HEK293 (cell line): ENCODE results near the gene DYNLT4.

Source experiments
- CTCF ChIA-PET: fragments of 350-600 bp; formaldehyde crosslinking; extraction: SDS; loops from one replicate; lab custom pipeline; 2021; ENCODE audit warnings: antibody characterized with exemption; lab: Yijun Ruan, JAX
- POLR2A ChIA-PET: fragments of 300-600 bp; formaldehyde crosslinking; extraction: SDS; loops from one replicate; lab custom pipeline; 2020; ENCODE audit warnings: antibody characterized with exemption, inconsistent platforms; lab: Yijun Ruan, JAX
- H3K27ac ChIP-seq: fragments of 200-500 bp; sonication (Bioruptor generic); 2 replicates; pipeline ENCODE4 v1.5.1; 2014; ENCODE audit warnings: low read depth, low read length, control low read depth, inconsistent platforms; ENCODE audit errors: extremely low read depth
- H3K36me3 ChIP-seq, 2 experiments: fragments of 200-500 bp in 1 of 2; sonication (Bioruptor generic) in 1 of 2; 1 replicate in 1 of 2; 2 replicates in 1 of 2; pipeline ENCODE4 v1.5.1; 2014 to 2017; ENCODE audit warnings: inconsistent platforms in 2 of 2, low read length in 2 of 2; ENCODE audit not compliant: control insufficient read depth in 2 of 2, insufficient read depth in 1 of 2
- H3K4me1 ChIP-seq: fragments of 200-500 bp; sonication (Bioruptor generic); 2 replicates; pipeline ENCODE4 v1.5.1; 2014; ENCODE audit warnings: mild to moderate bottlenecking, low read length, inconsistent platforms; ENCODE audit not compliant: control insufficient read depth, insufficient read depth
- H3K4me3 ChIP-seq: 2 replicates; pipeline ENCODE4 v1.5.1; 2011; ENCODE audit warnings: low read depth, mild to moderate bottlenecking, control low read depth, low read length, moderate library complexity
- H3K9me3 ChIP-seq: fragments of 200-500 bp; sonication (Bioruptor generic); 2 replicates; pipeline ENCODE4 v1.5.1; 2014; ENCODE audit warnings: low read depth, low read length, inconsistent platforms; ENCODE audit not compliant: control insufficient read depth, insufficient read depth
- ATF2 ChIP-seq: fragments of 450-650 bp; formaldehyde crosslinking; IDR thresholded peaks from 2 replicates; pipeline ENCODE4 v1.5.1; 2016; ENCODE audit warnings: missing biosample characterization, missing genetic modification characterization, low read depth
- BCL11B ChIP-seq: fragments of 450-650 bp; formaldehyde crosslinking; IDR thresholded peaks from 2 replicates; pipeline ENCODE4 v1.5.1; 2016; ENCODE audit warnings: low read depth, missing biosample characterization, missing genetic modification characterization
- MYNN ChIP-seq: fragments of 450-650 bp; formaldehyde crosslinking; IDR thresholded peaks from 2 replicates; pipeline ENCODE4 v1.5.1; 2016; ENCODE audit warnings: missing biosample characterization, missing genetic modification characterization, borderline replicate concordance
- SCRT2 ChIP-seq: fragments of 450-650 bp; formaldehyde crosslinking; IDR thresholded peaks from 2 replicates; pipeline ENCODE4 v1.5.1; 2016; ENCODE audit warnings: missing biosample characterization, missing genetic modification characterization
- YY1 ChIP-seq: fragments of 450-650 bp; formaldehyde crosslinking; IDR thresholded peaks from 2 replicates; pipeline ENCODE4 v1.5.1; 2018; ENCODE audit warnings: missing biosample characterization, missing genetic modification characterization
- ZBTB10 ChIP-seq: fragments of 450-650 bp; formaldehyde crosslinking; IDR thresholded peaks from 2 replicates; pipeline ENCODE4 v1.5.1; 2016; ENCODE audit warnings: missing biosample characterization, missing genetic modification characterization
- ZNF148 ChIP-seq: fragments of 450-650 bp; formaldehyde crosslinking; IDR thresholded peaks from 2 replicates; pipeline ENCODE4 v1.5.0; 2017; ENCODE audit warnings: missing biosample characterization, missing genetic modification characterization, borderline replicate concordance
- ZNF202 ChIP-seq: fragments of 450-650 bp; formaldehyde crosslinking; IDR thresholded peaks from 2 replicates; pipeline ENCODE4 v1.5.1; 2016; ENCODE audit warnings: missing biosample characterization, missing genetic modification characterization, borderline replicate concordance
- ZNF302 ChIP-seq: fragments of 450-650 bp; formaldehyde crosslinking; IDR thresholded peaks from 2 replicates; pipeline ENCODE4 v1.5.1; 2016; ENCODE audit warnings: missing biosample characterization, missing genetic modification characterization, low read depth
- ZNF398 ChIP-seq: fragments of 450-650 bp; formaldehyde crosslinking; IDR thresholded peaks from 2 replicates; pipeline ENCODE4 v1.5.1; 2017; ENCODE audit warnings: missing biosample characterization, missing genetic modification characterization
- ZNF518A ChIP-seq: fragments of 450-650 bp; formaldehyde crosslinking; conservative IDR thresholded peaks from 2 replicates; pipeline ENCODE4 v1.5.1; 2016; ENCODE audit warnings: low read depth, missing biosample characterization, missing genetic modification characterization
- ZNF707 ChIP-seq: fragments of 450-650 bp; formaldehyde crosslinking; IDR thresholded peaks from 2 replicates; pipeline ENCODE4 v1.5.1; 2016; ENCODE audit warnings: missing biosample characterization, missing genetic modification characterization
- ZNF843 ChIP-seq: fragments of 450-650 bp; formaldehyde crosslinking; IDR thresholded peaks from 2 replicates; pipeline ENCODE4 v1.5.1; 2016; ENCODE audit warnings: missing biosample characterization, missing genetic modification characterization
- ZSCAN16 ChIP-seq: fragments of 450-650 bp; formaldehyde crosslinking; IDR thresholded peaks from 2 replicates; pipeline ENCODE4 v1.5.1; 2016; ENCODE audit warnings: missing biosample characterization, missing genetic modification characterization
- ZSCAN18 ChIP-seq: fragments of 450-650 bp; formaldehyde crosslinking; IDR thresholded peaks from 2 replicates; pipeline ENCODE4 v1.5.1; 2016; ENCODE audit warnings: missing biosample characterization, missing genetic modification characterization
- ZSCAN5A ChIP-seq: fragments of 450-650 bp; formaldehyde crosslinking; IDR thresholded peaks from 2 replicates; pipeline ENCODE4 v1.5.1; 2016; ENCODE audit warnings: missing biosample characterization, missing genetic modification characterization
- ZXDB ChIP-seq: fragments of 450-650 bp; formaldehyde crosslinking; IDR thresholded peaks from 2 replicates; pipeline ENCODE4 v1.5.1; 2016; ENCODE audit warnings: missing biosample characterization, missing genetic modification characterization

The DYNLT4 gene

GRCh38 chr1:44786138-44786840 lies 20.9 kb downstream of the DYNLT4 start (continued):
- TF ChIP-seq ZSCAN18 (tag by site-specific recombination) = no peak
- peak; percentile 65; the same call in 1 of the 2 replicates for TF ChIP-seq BCL11B
- TF ChIP-seq ZSCAN5A (tag by site-specific recombination) = 0 out of 2 replicates have a peak, but pooled peaks have one; percentile 28
- no peak for TF ChIP-seq ZNF202 (tag by site-specific recombination)
- no peak for TF ChIP-seq ZNF302 (tag by site-specific recombination)
- peak; percentile 66 for TF ChIP-seq ZNF843 (tag by site-specific recombination)
- peak; percentile 82 for TF ChIP-seq ZBTB10
- peak; percentile 32; the same call in 1 of the 2 replicates for TF ChIP-seq MYNN
- TF ChIP-seq ZSCAN16 = peak; percentile 58; the same call in 1 of the 2 replicates
- no peak for TF ChIP-seq ZNF148 (tag by site-specific recombination)
- TF ChIP-seq ZXDB (tag by site-specific recombination) = peak; percentile 92
- TF ChIP-seq SCRT2 (tag by site-specific recombination) = peak; percentile 88
- TF ChIP-seq ATF2 (tag by site-specific recombination) = no peak
- TF ChIP-seq YY1 (tag by site-specific recombination) = 0 out of 2 replicates have a peak, but pooled peaks have one; percentile 26

- Histone ChIP-seq H3K27ac (no peak overlapping the region), H3K4me3 (peak overlapping the region; percentile 48; the same call in 1 of the 2 replicates)
- POLR2A ChIA-PET = interaction anchor here (0.6 to 3.1 kb wide), 6 partner anchors 10 to 515 kb away, joined by 3 to 18 read pairs (median 4); partner anchors contain the start of genes PLK3 and RPS8
- TF ChIP-seq ZNF518A (tag by site-specific recombination) (no peak), ZNF398 (no peak), ZNF707 (tag by site-specific recombination) (no peak)
These were observed 21.5 kb downstream of the DYNLT4 start for GRCh38 chr1:44785501-44786137.

More at GRCh38 chr1:44785501-44786137, 21.5 kb downstream of the DYNLT4 start:
- Histone ChIP-seq H3K9me3 (no peaks in the 10 kb centered on the region), H3K36me3 (peaks cover 5 to 16% of the 10 kb centered on the region in 2 experiments; a peak in 2 of 3 replicates), H3K4me1 (0 out of 2 replicates have a peak, but pooled peaks cover 2% of the 10 kb centered on the region)
- CTCF ChIA-PET = interaction anchor here (0.7 to 1.6 kb wide), 8 partner anchors 9 to 507 kb away, joined by 3 to 13 read pairs (median 4); partner anchors contain the start of genes HECTD3 and UROD
